H9 (cell line): ENCODE results near the gene NKX6-2. TPM values are rescaled to one million over a fixed set of nuclear protein-coding genes. Genes with fewer than 3 reads are reported as not detected.

Source experiments
- DNase-seq: peaks from one replicate; pipeline ENCODE4 v3.0.0-alpha.2; 2017
- H2AFZ ChIP-seq: one replicate; pipeline ENCODE4 v1.6.1; 2013; ENCODE audit warnings: mild to moderate bottlenecking, low read length, control low read depth, moderate library complexity
- H2AK5ac ChIP-seq: 2 replicates; pipeline ENCODE4 v1.6.1; 2013; ENCODE audit warnings: low read length, control low read depth, mixed read lengths; ENCODE audit not compliant: insufficient read length
- H2BK120ac ChIP-seq: one replicate; pipeline ENCODE4 v1.6.1; 2013; ENCODE audit warnings: low read depth, mild to moderate bottlenecking, low read length, control low read depth, inconsistent platforms; ENCODE audit not compliant: poor library complexity, severe bottlenecking
- H2BK12ac ChIP-seq: 2 replicates; pipeline ENCODE4 v1.6.1; 2013; ENCODE audit warnings: low read length, control low read depth, mixed read lengths, low read depth; ENCODE audit not compliant: insufficient read length
- H2BK15ac ChIP-seq: 2 replicates; pipeline ENCODE4 v1.6.1; 2013; ENCODE audit warnings: low read depth, low read length, control low read depth
- H2BK20ac ChIP-seq: one replicate; pipeline ENCODE4 v1.6.1; 2013; ENCODE audit warnings: low read depth, mild to moderate bottlenecking, low read length, control low read depth, inconsistent platforms; ENCODE audit not compliant: poor library complexity, severe bottlenecking
- H2BK5ac ChIP-seq: 2 replicates; pipeline ENCODE4 v1.6.1; 2013; ENCODE audit warnings: low read length, control low read depth, mixed read lengths; ENCODE audit not compliant: insufficient read length
- H3K14ac ChIP-seq: 2 replicates; pipeline ENCODE4 v1.6.1; 2013; ENCODE audit warnings: low read length, control low read depth; ENCODE audit not compliant: insufficient read depth
- H3K18ac ChIP-seq: 2 replicates; pipeline ENCODE4 v1.6.1; 2013; ENCODE audit warnings: low read depth, mild to moderate bottlenecking, mixed read lengths, low read length, control low read depth; ENCODE audit not compliant: insufficient read length
- H3K23ac ChIP-seq: 2 replicates; pipeline ENCODE4 v1.6.1; 2013; ENCODE audit warnings: low read length, control low read depth, mixed read lengths, low read depth; ENCODE audit not compliant: insufficient read length
- H3K23me2 ChIP-seq: 2 replicates; pipeline ENCODE4 v1.6.1; 2013; ENCODE audit warnings: low read depth, mild to moderate bottlenecking, mixed read lengths, low read length, control low read depth; ENCODE audit not compliant: insufficient read length, poor library complexity, severe bottlenecking
- H3K27ac ChIP-seq: 2 replicates; pipeline ENCODE4 v1.5.1; 2013; ENCODE audit warnings: low read length, control low read depth, mixed read lengths, low read depth; ENCODE audit not compliant: insufficient read length
- H3K27me3 ChIP-seq: 2 replicates; pipeline ENCODE4 v1.6.1; 2013; ENCODE audit warnings: low read length, control low read depth, inconsistent platforms; ENCODE audit not compliant: insufficient read depth
- H3K4ac ChIP-seq: 2 replicates; pipeline ENCODE4 v1.6.1; 2013; ENCODE audit warnings: low read depth, mild to moderate bottlenecking, control low read depth, inconsistent platforms, low read length, moderate library complexity
- H3K4me1 ChIP-seq: 2 replicates; pipeline ENCODE4 v1.6.1; 2013; ENCODE audit warnings: low read length, control low read depth, inconsistent platforms; ENCODE audit not compliant: insufficient read depth
- H3K4me2 ChIP-seq: 2 replicates; pipeline ENCODE4 v1.6.1; 2013; ENCODE audit warnings: low read length, control low read depth, mixed read lengths; ENCODE audit not compliant: insufficient read length, insufficient read depth
- H3K56ac ChIP-seq: 2 replicates; pipeline ENCODE4 v1.6.1; 2013; ENCODE audit warnings: low read depth, mild to moderate bottlenecking, mixed read lengths, low read length, control low read depth; ENCODE audit not compliant: insufficient read length
- H3K79me1 ChIP-seq: 2 replicates; pipeline ENCODE4 v1.6.1; 2013; ENCODE audit warnings: low read depth, mild to moderate bottlenecking, moderate library complexity, low read length, control low read depth, inconsistent platforms; ENCODE audit not compliant: insufficient read depth, poor library complexity, severe bottlenecking
- H3K79me2 ChIP-seq: 2 replicates; pipeline ENCODE4 v1.6.1; 2013; ENCODE audit warnings: low read length, control low read depth, inconsistent platforms; ENCODE audit not compliant: insufficient read depth
- H3K9ac ChIP-seq: 2 replicates; pipeline ENCODE4 v1.6.1; 2013; ENCODE audit warnings: low read length, control low read depth, mixed read lengths; ENCODE audit not compliant: insufficient read length; ENCODE audit errors: extremely low read depth
- H3K9me3 ChIP-seq: one replicate; pipeline ENCODE4 v1.6.1; 2013; ENCODE audit warnings: low read depth, low read length, inconsistent platforms; ENCODE audit not compliant: control insufficient read depth
- H3T11ph ChIP-seq: one replicate; pipeline ENCODE4 v1.6.1; 2013; ENCODE audit warnings: mild to moderate bottlenecking, low read length, control low read depth, inconsistent platforms
- H4K20me1 ChIP-seq: one replicate; pipeline ENCODE4 v1.6.1; 2013; ENCODE audit not compliant: control insufficient read depth, insufficient read length, insufficient read depth
- H4K5ac ChIP-seq: 2 replicates; pipeline ENCODE4 v1.6.1; 2013; ENCODE audit warnings: low read depth, mild to moderate bottlenecking, mixed read lengths, low read length, control low read depth; ENCODE audit not compliant: insufficient read length
- H4K8ac ChIP-seq: replicated peaks from 2 replicates; pipeline ENCODE4 v1.6.1; 2013; ENCODE audit warnings: low read length, control low read depth, mixed read lengths, low read depth; ENCODE audit not compliant: insufficient read length
- H4K91ac ChIP-seq: 2 replicates; pipeline ENCODE4 v1.6.1; 2013; ENCODE audit warnings: low read depth, mild to moderate bottlenecking, moderate library complexity, mixed read lengths, low read length, control low read depth; ENCODE audit not compliant: insufficient read length
- H3K27ac Mint-ChIP-seq, 3 experiments: 2 replicates in 2 of 3; 3 replicates in 1 of 3; pipeline ENCODE4 v1.8.0; 2020 to 2021; ENCODE audit warnings: mixed read lengths in 3 of 3, mild to moderate bottlenecking in 1 of 3, moderate library complexity in 1 of 3
- H3K27me3 Mint-ChIP-seq: 2 replicates; pipeline ENCODE4 v1.8.0; 2021; ENCODE audit warnings: low read depth, mild to moderate bottlenecking, moderate library complexity, mixed read lengths
- H3K36me3 Mint-ChIP-seq, 3 experiments: 2 replicates in 2 of 3; 3 replicates in 1 of 3; pipeline ENCODE4 v1.8.0; 2020 to 2021; ENCODE audit warnings: low read depth in 3 of 3, mixed read lengths in 3 of 3; ENCODE audit not compliant: insufficient read depth in 1 of 3
- H3K4me1 Mint-ChIP-seq, 2 experiments: 2 replicates each; pipeline ENCODE4 v1.8.0; 2020; ENCODE audit warnings: mixed read lengths in 2 of 2
- H3K4me3 Mint-ChIP-seq, 2 experiments: 2 replicates in 1 of 2; 3 replicates in 1 of 2; pipeline ENCODE4 v1.8.0; 2020 to 2021; ENCODE audit warnings: mild to moderate bottlenecking in 2 of 2, mixed read lengths in 2 of 2, moderate library complexity in 1 of 2
- H3K9me3 Mint-ChIP-seq, 2 experiments: 2 replicates in 1 of 2; 3 replicates in 1 of 2; pipeline ENCODE4 v1.8.0; 2020; ENCODE audit warnings: mild to moderate bottlenecking in 2 of 2, mixed read lengths in 2 of 2, moderate library complexity in 1 of 2
- CTCF ChIP-seq: fragments of 200-600 bp; sonication (generic); conservative IDR thresholded peaks from 3 replicates; pipeline ENCODE4 v1.8.0; 2021; ENCODE audit warnings: antibody characterized with exemption, mild to moderate bottlenecking
- WGBS: extraction: QIAGEN DNeasy Blood & Tissue Kit; methylation state at CpG from one replicate; pipeline ENCODE4 v1.1.7; 2013; ENCODE audit warnings: missing lambda C conversion rate, low lambda C conversion rate, mixed read lengths; ENCODE audit not compliant: insufficient read length; ENCODE audit errors: extremely low coverage; 5-methylcytosine and 5-hydroxymethylcytosine counted together
- total RNA-seq: library from RNA; stranded (reverse); gene quantifications from 2 replicates; pipeline ENCODE4 v1.2.1, GENCODE V29; 2021

NKX6-2 gene
- total RNA-seq, 1 experiment from 2014 or later = 0.13 TPM

- DNase-seq = no peak
- no peak overlapping the region for H3K4me3 Mint-ChIP-seq
- H2BK20ac ChIP-seq = no peak overlapping the region
- WGBS = no CpG with 5 or more reads among the region's 11 CpGs
- no peak overlapping the region for H2BK12ac ChIP-seq
- no peaks in the 10 kb centered on the region for H3K23me2 ChIP-seq
- no peak overlapping the region for H3K14ac ChIP-seq
- no peak overlapping the region for H2BK5ac ChIP-seq
- no peak overlapping the region for H3T11ph ChIP-seq
- H3K56ac ChIP-seq = no peak overlapping the region
- H4K8ac ChIP-seq = no peak overlapping the region
- 0 out of 4 replicates have a peak, but pooled peaks cover 0 to 5% of the 10 kb centered on the region in 2 experiments for H3K4me1 Mint-ChIP-seq
- H3K4ac ChIP-seq = no peak overlapping the region
- H2BK120ac ChIP-seq = no peak overlapping the region
- H3K9ac ChIP-seq = no peak overlapping the region
- no peaks in the 10 kb centered on the region for H3K4me1 ChIP-seq
- no peaks in the 10 kb centered on the region; a peak in 1 of 5 replicates for H3K9me3 Mint-ChIP-seq
- no peak overlapping the region for H3K27ac Mint-ChIP-seq
- H4K20me1 ChIP-seq = no peaks in the 10 kb centered on the region
- no peaks in the 10 kb centered on the region for H3K79me1 ChIP-seq
- no peak overlapping the region for H3K23ac ChIP-seq
- H3K9me3 ChIP-seq = no peaks in the 10 kb centered on the region
- H3K18ac ChIP-seq = no peak overlapping the region
- H3K27ac ChIP-seq = no peak overlapping the region
- no peak overlapping the region for H2AFZ ChIP-seq
- no peak for TF ChIP-seq CTCF
- no peaks in the 10 kb centered on the region; a peak in 1 of 7 replicates for H3K36me3 Mint-ChIP-seq
- H3K27me3 Mint-ChIP-seq = peaks cover 2% of the 10 kb centered on the region
- no peaks in the 10 kb centered on the region for H3K27me3 ChIP-seq
- H2BK15ac ChIP-seq = no peak overlapping the region
- no peaks in the 10 kb centered on the region for H3K79me2 ChIP-seq
- no peak overlapping the region for H3K4me2 ChIP-seq
- H4K5ac ChIP-seq = no peak overlapping the region
- no peak overlapping the region for H2AK5ac ChIP-seq
- no peak overlapping the region for H4K91ac ChIP-seq
These were observed 26.6 kb upstream of the NKX6-2 start for GRCh38 chr10:132812520-132812919.
